HCT116 (cell line): ENCODE data around the gene ADCY2. TPM values are rescaled to one million over a fixed set of nuclear protein-coding genes. Genes with fewer than 3 reads are reported as not detected.

Experiments
- ATAC-seq: fragments of 200-7000 bp; cut with Tn5 transposase; 2 replicates; pipeline ENCODE4 v1.9.1; 2020; ENCODE audit warnings: mild to moderate bottlenecking, moderate library complexity
- BruUV-seq: library from RNA; stranded (reverse); fragments of 400-500 nt; replicated peaks from 2 replicates; lab custom pipeline; 2021; lab: Mats Ljungman, UMichigan
- CTCF ChIA-PET: fragments of 300-600 bp; sonication (Branson Sonifier 250); formaldehyde crosslinking; loops from one replicate; lab custom pipeline; 2021; ENCODE audit warnings: antibody characterized with exemption; lab: Charles Lee
- POLR2A ChIA-PET: fragments of 300-600, 350-600 bp; sonication (Branson Sonifier 250); formaldehyde crosslinking; loops from one replicate; lab custom pipeline; 2021; ENCODE audit warnings: antibody characterized with exemption; lab: Charles Lee
- RAD21 ChIA-PET, 2 experiments: fragments of 300-600 bp; sonication (Branson Sonifier 250); formaldehyde crosslinking; loops; one replicate each; lab custom pipeline; 2023; ENCODE audit warnings: low total read pairs in 2 of 2; ENCODE audit not compliant: uncharacterized antibody in 2 of 2, unreplicated experiment in 2 of 2, low non-redundant PET in 1 of 2; lab: Charles Lee
- DNase-seq: peaks from one replicate; pipeline ENCODE4 v3.0.0-alpha.2; 2010; ENCODE audit warnings: low read depth, low spot score
- H2AFZ ChIP-seq: fragments of 200-600 bp; shearing (Covaris generic), sonication (generic); 2 replicates; pipeline ENCODE4 v1.6.1; 2017; ENCODE audit warnings: low read depth, mixed run types, mixed read lengths, antibody characterized with exemption, low read length; ENCODE audit not compliant: poor library complexity, severe bottlenecking
- H3K27ac ChIP-seq: 2 replicates; pipeline ENCODE4 v1.5.1; 2012; ENCODE audit warnings: low read depth, low read length
- H3K27me3 ChIP-seq: fragments of 200-600 bp; sonication (generic); 2 replicates; pipeline ENCODE4 v1.6.1; 2016; ENCODE audit warnings: mixed run types, low read length, mixed read lengths; ENCODE audit not compliant: insufficient read depth
- H3K36me3 ChIP-seq, 2 experiments: fragments of 200-500 bp in 1 of 2; fragments of 200-600 bp in 1 of 2; sonication (Bioruptor generic) in 1 of 2; sonication (generic) in 1 of 2; 2 replicates each; pipeline versions ENCODE4 v1.5.1 to v1.6.1; 2014 to 2016; ENCODE audit warnings: low read length in 2 of 2, inconsistent platforms in 1 of 2, mixed read lengths in 1 of 2, mixed run types in 1 of 2; ENCODE audit not compliant: insufficient read depth in 2 of 2, control insufficient read depth in 1 of 2
- H3K4me1 ChIP-seq, 2 experiments: fragments of 200-600 bp in 1 of 2; sonication (generic) in 1 of 2; 2 replicates each; pipeline versions ENCODE4 v1.5.1 to v1.6.1; 2012 to 2017; ENCODE audit warnings: low read length in 2 of 2, inconsistent platforms in 1 of 2, mild to moderate bottlenecking in 1 of 2, mixed read lengths in 1 of 2, mixed run types in 1 of 2, moderate library complexity in 1 of 2; ENCODE audit not compliant: insufficient read depth in 2 of 2, control insufficient read depth in 1 of 2
- H3K4me2 ChIP-seq: fragments of 200-600 bp; sonication (generic); 2 replicates; pipeline ENCODE4 v1.6.1; 2017; ENCODE audit warnings: mixed run types, low read length, mixed read lengths
- H3K4me3 ChIP-seq, 2 experiments: fragments of 200-600 bp in 1 of 2; sonication (generic) in 1 of 2; replicated peaks in 1 of 2; 2 replicates each; pipeline ENCODE4 v1.5.1; 2011 to 2016; ENCODE audit warnings: low read length in 2 of 2, control low read depth in 1 of 2, low read depth in 1 of 2, mild to moderate bottlenecking in 1 of 2, mixed read lengths in 1 of 2, mixed run types in 1 of 2
- H3K79me2 ChIP-seq: fragments of 200-600 bp; sonication (generic); 2 replicates; pipeline ENCODE4 v1.6.1; 2017; ENCODE audit warnings: mild to moderate bottlenecking, mixed run types, low read length, moderate library complexity, mixed read lengths; ENCODE audit not compliant: insufficient read depth
- H3K9ac ChIP-seq: fragments of 200-600 bp; sonication (generic); 2 replicates; pipeline ENCODE4 v1.6.1; 2016; ENCODE audit warnings: low read length, mixed read lengths
- H3K9me2 ChIP-seq: fragments of 200-600 bp; sonication (generic), shearing (Covaris generic); 2 replicates; pipeline ENCODE4 v1.6.1; 2017; ENCODE audit warnings: mixed run types, mild to moderate bottlenecking, moderate library complexity; ENCODE audit not compliant: insufficient read depth
- H3K9me3 ChIP-seq, 2 experiments: fragments of 200-500 bp in 1 of 2; fragments of 200-600 bp in 1 of 2; sonication (Bioruptor generic) in 1 of 2; sonication (generic) in 1 of 2; 2 replicates each; pipeline ENCODE4 v1.6.1; 2014 to 2017; ENCODE audit warnings: low read length in 2 of 2, mixed read lengths in 2 of 2, inconsistent platforms in 1 of 2, low read depth in 1 of 2, mild to moderate bottlenecking in 1 of 2, mixed run types in 1 of 2, moderate library complexity in 1 of 2; ENCODE audit not compliant: control insufficient read depth in 1 of 2, insufficient read depth in 1 of 2
- H4K20me1 ChIP-seq: fragments of 200-600 bp; sonication (generic), shearing (Covaris generic); 2 replicates; pipeline ENCODE4 v1.6.1; 2017; ENCODE audit warnings: mixed run types, mild to moderate bottlenecking, moderate library complexity; ENCODE audit not compliant: insufficient read depth
- ATF3 ChIP-seq: IDR thresholded peaks from 2 replicates; pipeline ENCODE4 v1.6.1; 2012
- CBX3 ChIP-seq: IDR thresholded peaks from 2 replicates; pipeline ENCODE4 v1.6.1; 2012; ENCODE audit warnings: low read depth
- CEBPB ChIP-seq: IDR thresholded peaks from 2 replicates; pipeline ENCODE4 v1.6.1; 2012; ENCODE audit warnings: low read depth
- CTCF ChIP-seq, 3 experiments: fragments of 200-600 bp in 1 of 3; sonication (generic) in 1 of 3; IDR thresholded peaks in 2 of 3; conservative IDR thresholded peaks in 1 of 3; 2 replicates each; pipeline ENCODE4 v1.5.1; 2012 to 2017; ENCODE audit warnings: low read depth in 2 of 3, low read length in 2 of 3, antibody characterized with exemption in 1 of 3, borderline replicate concordance in 1 of 3, control low read depth in 1 of 3, mild to moderate bottlenecking in 1 of 3, mixed read lengths in 1 of 3, mixed run types in 1 of 3, moderate library complexity in 1 of 3; ENCODE audit not compliant: insufficient read depth in 1 of 3
- ELF1 ChIP-seq: IDR thresholded peaks from 2 replicates; pipeline ENCODE4 v1.6.1; 2012; ENCODE audit warnings: low read depth, borderline replicate concordance
- EZH2 ChIP-seq: fragments of 200-600 bp; sonication (generic); IDR thresholded peaks from 2 replicates; pipeline ENCODE4 v1.6.1; 2017; ENCODE audit warnings: antibody characterized with exemption, mixed run types
- FOSL1 ChIP-seq: IDR thresholded peaks from 2 replicates; pipeline ENCODE4 v1.6.1; 2012; ENCODE audit warnings: low read depth
- JUND ChIP-seq: IDR thresholded peaks from 2 replicates; pipeline ENCODE4 v1.6.1; 2012
- POLR2A ChIP-seq: IDR thresholded peaks from 2 replicates; pipeline ENCODE4 v1.7.0; 2011; ENCODE audit warnings: borderline replicate concordance; ENCODE audit not compliant: insufficient read depth, insufficient read length; ENCODE audit errors: extremely low read depth
- POLR2AphosphoS5 ChIP-seq: IDR thresholded peaks from 2 replicates; pipeline ENCODE4 v1.6.1; 2011; ENCODE audit warnings: mild to moderate bottlenecking, low read depth, low read length, moderate library complexity
- REST ChIP-seq: IDR thresholded peaks from 2 replicates; pipeline ENCODE4 v1.6.1; 2012; ENCODE audit warnings: low read depth
- SIN3A ChIP-seq: IDR thresholded peaks from 2 replicates; pipeline ENCODE4 v1.6.1; 2012; ENCODE audit warnings: low read depth
- SP1 ChIP-seq: IDR thresholded peaks from 2 replicates; pipeline ENCODE4 v1.6.1; 2012; ENCODE audit warnings: low read depth
- YY1 ChIP-seq: IDR thresholded peaks from 2 replicates; pipeline ENCODE4 v1.6.1; 2011; ENCODE audit warnings: low read length, low read depth, moderate library complexity, mild to moderate bottlenecking; ENCODE audit not compliant: insufficient replicate concordance; ENCODE audit errors: extremely low read depth
- ZFX ChIP-seq: fragments of 450-650 bp; IDR thresholded peaks from 2 replicates; pipeline ENCODE4 v1.6.1; 2017
- ZNF274 ChIP-seq: fragments of 200-500 bp; sonication (Bioruptor generic); IDR thresholded peaks from 2 replicates; pipeline ENCODE4 v1.6.1; 2014; ENCODE audit warnings: mild to moderate bottlenecking, low read depth, low read length, inconsistent platforms
- intact Hi-C: fragments of 100-400 bp; cut with micrococcal nuclease; formaldehyde crosslinking; loops from 2 replicates; pipeline ENCODE4 v1.10.0; 2022
- total RNA-seq: library from RNA; stranded (reverse); gene quantifications from one replicate; pipeline ENCODE4 v1.2.1, GENCODE V29; 2021; ENCODE audit not compliant: unreplicated experiment

The ADCY2 gene
- total RNA-seq, 1 experiment from 2014 or later, result 0.15 TPM

GRCh38 chr5:7753596-7753995 lies 357.7 kb downstream of the ADCY2 start:
- Histone ChIP-seq H3K9me2 (no peaks in the 10 kb centered on the region), H3K9ac (no peak overlapping the region), H2AFZ (no peak overlapping the region), H3K79me2 (no peaks in the 10 kb centered on the region), H3K4me3 (no peak overlapping the region), H3K4me2 (no peak overlapping the region)
- no peak for ATAC-seq
- TF ChIP-seq ZNF274, result no peak
- TF ChIP-seq, all 23 proteins: peak for 0
- Histone ChIP-seq H3K27ac (no peak overlapping the region), H3K4me1 (no peaks in the 10 kb centered on the region), H3K9me3 (no peaks in the 10 kb centered on the region), H3K36me3 (no peaks in the 10 kb centered on the region), H3K27me3 (peaks cover 2% of the 10 kb centered on the region; the same call in 1 of the 2 replicates), H4K20me1 (no peaks in the 10 kb centered on the region)
- BruUV-seq, result no TSS peak
- ChIA-PET CTCF (interaction anchor here (0.8 to 1.3 kb wide), 2 partner anchors 14 to 1008 kb away, joined by 3 read pairs; no protein-coding TSS in a partner anchor), RAD21 (no interaction called here), POLR2A (no interaction called here)
- intact Hi-C loops, result loop anchor here (10.0 kb wide), 1 partner anchor 929 kb away; no protein-coding TSS in a partner anchor
- DNase-seq, result no peak

GRCh38 chr5:7754490-7754889 lies 358.6 kb downstream of the ADCY2 start:
- CTCF ChIA-PET, result interaction anchor here (0.8 to 2.5 kb wide), 5 partner anchors 9 to 1009 kb away, joined by 3 to 20 read pairs (median 3); no protein-coding TSS in a partner anchor
- Histone ChIP-seq H3K4me3 (no peak overlapping the region), H3K9ac (no peak overlapping the region), H3K9me3 (no peaks in the 10 kb centered on the region), H3K4me2 (no peak overlapping the region), H3K4me1 (no peaks in the 10 kb centered on the region), H3K36me3 (no peaks in the 10 kb centered on the region), H4K20me1 (no peaks in the 10 kb centered on the region), H3K79me2 (no peaks in the 10 kb centered on the region), H3K27ac (no peak overlapping the region), H2AFZ (no peak overlapping the region), H3K9me2 (no peaks in the 10 kb centered on the region), H3K27me3 (peaks cover 2% of the 10 kb centered on the region; the same call in 1 of the 2 replicates)
- DNase-seq (no peak), ATAC-seq (no peak)
- no TSS peak for BruUV-seq
- intact Hi-C loops, result loop anchor here (2.0 to 10.0 kb wide), 2 partner anchors 930 to 990 kb away; no protein-coding TSS in a partner anchor
- POLR2A ChIA-PET, result no interaction called here
- RAD21 ChIA-PET, result no interaction called here
- TF ChIP-seq EZH2 (no peak), FOSL1 (no peak), YY1 (no peak), ZNF274 (no peak), ATF3 (no peak), REST (no peak), ELF1 (no peak), JUND (no peak), POLR2AphosphoS5 (no peak), POLR2A (no peak), CBX3 (no peak), SIN3A (no peak), CTCF (IDR thresholded peaks at IDR 0.05 in 2 of 3, conservative IDR thresholded peaks at IDR 0.05 in 1 of 3; ENCODE audit: borderline replicate concordance in 1 of 3, insufficient read depth in 1 of 3, low read depth in 2 of 3, low read length in 2 of 3) (no peak), ZFX (no peak), SP1 (no peak), CEBPB (no peak)
